GM12878 (cell line): ENCODE data around the gene SPRED2. TPM values are rescaled to one million over a fixed set of nuclear protein-coding genes. Genes with fewer than 3 reads are reported as not detected.
A peak's percentile ranks its signal among the peaks of the same experiment; 100 is the strongest.

Experiments used
- ASH2L ChIP-seq: fragments of 300-600, 200-600 bp; sonication (generic); IDR thresholded peaks from 2 replicates; pipeline ENCODE4 v1.6.1; 2017; ENCODE audit warnings: low read depth, mild to moderate bottlenecking, borderline replicate concordance
- CEBPZ ChIP-seq: fragments of 150-350 bp; IDR thresholded peaks from 2 replicates; pipeline ENCODE4 v1.6.1; 2016; ENCODE audit warnings: low read depth, low read length
- CHD1 ChIP-seq: IDR thresholded peaks from 2 replicates; pipeline ENCODE4 v1.6.1; 2012; ENCODE audit warnings: low read depth, low read length, improper control_type of control experiment
- E2F8 ChIP-seq: fragments of 450-650 bp; IDR thresholded peaks from 2 replicates; pipeline ENCODE4 v1.6.1; 2018; ENCODE audit warnings: mild to moderate bottlenecking, low read depth, moderate library complexity; ENCODE audit not compliant: partially characterized antibody
- HDAC2 ChIP-seq: fragments of 200-600 bp; sonication (generic); IDR thresholded peaks from 2 replicates; pipeline ENCODE4 v1.6.1; 2017
- IRF4 ChIP-seq: IDR thresholded peaks from 2 replicates; pipeline ENCODE4 v1.6.1; 2011; ENCODE audit warnings: low read depth, low read length
- JUNB ChIP-seq: IDR thresholded peaks from 2 replicates; pipeline ENCODE4 v1.6.1; 2016; ENCODE audit warnings: antibody characterized with exemption, mild to moderate bottlenecking
- JUND ChIP-seq: IDR thresholded peaks from 2 replicates; pipeline ENCODE4 v1.6.1; 2012; ENCODE audit warnings: low read depth, mild to moderate bottlenecking, low read length, improper control_type of control experiment, moderate library complexity
- KDM1A ChIP-seq: fragments of 200-600 bp; sonication (generic); IDR thresholded peaks from 2 replicates; pipeline ENCODE4 v1.6.1; 2016; ENCODE audit warnings: borderline replicate concordance
- LARP7 ChIP-seq: fragments of 450-650 bp; IDR thresholded peaks from 2 replicates; pipeline ENCODE4 v1.6.1; 2017; ENCODE audit warnings: mild to moderate bottlenecking
- MYB ChIP-seq: fragments of 150-350 bp; IDR thresholded peaks from 2 replicates; pipeline ENCODE4 v1.6.1; 2014; ENCODE audit warnings: mild to moderate bottlenecking, low read depth, low read length, borderline replicate concordance
- NR2C1 ChIP-seq: fragments of 450-650 bp; IDR thresholded peaks from 2 replicates; pipeline ENCODE4 v1.6.1; 2017; ENCODE audit warnings: antibody characterized with exemption, mild to moderate bottlenecking, moderate library complexity
- PML ChIP-seq: IDR thresholded peaks from 2 replicates; pipeline ENCODE4 v1.6.1; 2012; ENCODE audit warnings: low read length, inconsistent platforms
- POLR2A ChIP-seq: IDR thresholded peaks from 2 replicates; pipeline ENCODE4 v1.6.1; 2011; ENCODE audit warnings: low read depth, mild to moderate bottlenecking, low read length
- POLR2AphosphoS2 ChIP-seq: IDR thresholded peaks from 2 replicates; pipeline ENCODE4 v1.6.1; 2011; ENCODE audit warnings: low read depth, mild to moderate bottlenecking, low read length, improper control_type of control experiment, moderate library complexity
- POLR2AphosphoS5 ChIP-seq: IDR thresholded peaks from 2 replicates; pipeline ENCODE4 v1.6.1; 2011; ENCODE audit warnings: mild to moderate bottlenecking, low read length, inconsistent platforms
- RELA ChIP-seq: fragments of 450-650 bp; IDR thresholded peaks from 2 replicates; pipeline ENCODE4 v1.8.0; 2014; ENCODE audit warnings: borderline replicate concordance; ENCODE audit not compliant: partially characterized antibody
- SMAD1 ChIP-seq: fragments of 450-650 bp; IDR thresholded peaks from 2 replicates; pipeline ENCODE4 v1.6.1; 2018; ENCODE audit warnings: mild to moderate bottlenecking, low read depth; ENCODE audit not compliant: partially characterized antibody
- SMC3 ChIP-seq: IDR thresholded peaks from 2 replicates; pipeline ENCODE4 v1.6.1; 2011; ENCODE audit warnings: low read length, improper control_type of control experiment, borderline replicate concordance
- SREBF1 ChIP-seq: IDR thresholded peaks from 2 replicates; pipeline ENCODE4 v1.6.1; 2012; ENCODE audit warnings: mild to moderate bottlenecking, low read length
- SRF ChIP-seq, 2 experiments: IDR thresholded peaks; 2 replicates each; pipeline ENCODE4 v1.6.1; 2011; ENCODE audit warnings: low read depth in 2 of 2, low read length in 2 of 2, mild to moderate bottlenecking in 1 of 2, moderate library complexity in 1 of 2
- TAF1 ChIP-seq: IDR thresholded peaks from 2 replicates; pipeline ENCODE4 v1.6.1; 2011; ENCODE audit warnings: mild to moderate bottlenecking, low read depth, low read length, borderline replicate concordance
- ZNF207 ChIP-seq: fragments of 450-650 bp; IDR thresholded peaks from 2 replicates; pipeline ENCODE4 v1.6.1; 2014; ENCODE audit warnings: antibody characterized with exemption, mild to moderate bottlenecking, borderline replicate concordance
- ZNF622 ChIP-seq: fragments of 450-650 bp; IDR thresholded peaks from 2 replicates; pipeline ENCODE4 v1.6.1; 2017; ENCODE audit warnings: mild to moderate bottlenecking, inconsistent platforms
- ZNF687 ChIP-seq: fragments of 450-650 bp; IDR thresholded peaks from 2 replicates; pipeline ENCODE4 v1.6.1; 2017; ENCODE audit warnings: mild to moderate bottlenecking, moderate library complexity
- polyA plus RNA-seq, 11 experiments: library from polyadenylated mRNA; depleted of rRNA in 4 of 11; unstranded in 6 of 11; stranded (reverse) in 5 of 11; fragments of >200 nt; fragmentation: Nextera tagmentation in 4 of 11; fragmentation: Illumina TruSeq in 1 of 11; extraction: Ambion mirVana in 4 of 11; extraction: Trizol in 1 of 11; gene quantifications; 1 replicate in 1 of 11; 2 replicates in 10 of 11; pipeline versions ENCODE4 v1.2.1 to v1.2.3, GENCODE V29; 2011 to 2016; ENCODE audit warnings: inconsistent platforms in 2 of 11, missing spikeins in 2 of 11, low read depth in 1 of 11
- total RNA-seq, 4 experiments: library from RNA; depleted of rRNA in 3 of 4; stranded (reverse); fragments of >200 nt in 3 of 4; fragmentation: Illumina TruSeq in 1 of 4; extraction: Trizol in 1 of 4; gene quantifications; 2 replicates each; pipeline versions ENCODE4 v1.2.1 to v1.2.3, GENCODE V29; 2013 to 2021

Gene SPRED2
- total and polyA plus RNA-seq, 10 of the 15 experiments (the other 5 are each of a cell fraction or from before 2014, with no cell fraction given), result 3.0 to 23.9 (median 9.7) TPM

GRCh38 chr2:65436824-65437221 is 4.4 kb upstream of the SPRED2 start (continued):
- TF ChIP-seq E2F8, result no peak
- no peak for TF ChIP-seq CEBPZ
- TF ChIP-seq SRF (IDR thresholded peaks at IDR 0.05; ENCODE audit: low read depth in 2 of 2, low read length in 2 of 2), result no peak
- peak; percentile 70 for TF ChIP-seq JUNB
- no peak for TF ChIP-seq SMAD1
- no peak for TF ChIP-seq CHD1
- TF ChIP-seq MYB, result no peak
- no peak for TF ChIP-seq ZNF622
- TF ChIP-seq ZNF207, result no peak
- TF ChIP-seq IRF4, result peak; percentile 76
- no peak for TF ChIP-seq LARP7
- no peak; the same call in 1 of the 2 replicates for TF ChIP-seq PML
- TF ChIP-seq SMC3, result no peak
- TF ChIP-seq SREBF1, result no peak
- TF ChIP-seq JUND, result no peak
- no peak for TF ChIP-seq POLR2AphosphoS5
- peak; percentile 57; the same call in 1 of the 2 replicates for TF ChIP-seq ASH2L
- TF ChIP-seq POLR2AphosphoS2, result no peak
- no peak for TF ChIP-seq KDM1A
- TF ChIP-seq POLR2A, result no peak
- no peak for TF ChIP-seq HDAC2
- TF ChIP-seq RELA, result no peak
- no peak for TF ChIP-seq ZNF687
- TF ChIP-seq NR2C1, result no peak
- TF ChIP-seq TAF1, result no peak
